Stimulated activated CD4-positive, alpha-beta T cell treated with anti-CD3 and anti-CD28 coated beads, Interleukin-4, amount 100 ng/mL, for 24 hours (primary cell): ENCODE results near the gene BMS1.
"Not testable (repeated sequence)": the region's sequence is repeated elsewhere in the genome, so short reads cannot be mapped to it uniquely, and the experiment has no call there.

Experiments
- DNase-seq: peaks from one replicate; pipeline ENCODE4 v3.0.0-alpha.2; 2020

Gene BMS1

GRCh38 chr10:42790835-42791234 lies 8.2 kb downstream of the BMS1 start:
- no peak for DNase-seq

GRCh38 chr10:42795701-42796100 lies 13.1 kb downstream of the BMS1 start:
- no peak for DNase-seq

GRCh38 chr10:42801135-42801534 lies 18.5 kb downstream of the BMS1 start:
- DNase-seq, result peak; percentile 15

- no peak for DNase-seq
Observed at GRCh38 chr10:42802876-42803275, 20.3 kb downstream of the BMS1 start.

- DNase-seq, result no peak
Observed at GRCh38 chr10:42809676-42810075, 27.1 kb downstream of the BMS1 start.

- no peak for DNase-seq
Observed at GRCh38 chr10:42812028-42812427, 29.4 kb downstream of the BMS1 start.

- DNase-seq, result not testable (repeated sequence)
Observed at GRCh38 chr10:42813989-42814687, 31.5 kb downstream of the BMS1 start.

- not testable (repeated sequence) for DNase-seq
Observed at GRCh38 chr10:42816334-42816733, 33.7 kb downstream of the BMS1 start.

- no peak for DNase-seq
Observed at GRCh38 chr10:42816912-42817311, 34.3 kb downstream of the BMS1 start.

- not testable (repeated sequence) for DNase-seq
Observed at GRCh38 chr10:42817417-42817816, 34.8 kb downstream of the BMS1 start.

- not testable (repeated sequence) for DNase-seq
Observed at GRCh38 chr10:42826759-42827158, 44.2 kb downstream of the BMS1 start.

- DNase-seq, result no peak
Observed at GRCh38 chr10:42827201-42827600, 44.6 kb downstream of the BMS1 start.

- not testable (repeated sequence) for DNase-seq
Observed at GRCh38 chr10:42828391-42828790, 45.8 kb downstream of the BMS1 start.

- no peak for DNase-seq
Observed at GRCh38 chr10:42830237-42830636, 47.6 kb downstream of the BMS1 start.

GRCh38 chr10:42836096-42836495 lies 53.5 kb downstream of the BMS1 start:
- DNase-seq, result no peak

GRCh38 chr10:42836771-42837468 lies 54.3 kb downstream of the BMS1 start:
- DNase-seq, result no peak

- DNase-seq, result not testable (repeated sequence)
Observed at GRCh38 chr10:42844810-42845209, 62.2 kb downstream of the BMS1 start.

- not testable (repeated sequence) for DNase-seq
Observed at GRCh38 chr10:42847261-42847660, 64.7 kb downstream of the BMS1 start.

GRCh38 chr10:42850931-42851330 lies 68.3 kb downstream of the BMS1 start:
- DNase-seq, result no peak

GRCh38 chr10:42859256-42859655 lies 76.7 kb downstream of the BMS1 start:
- DNase-seq, result no peak

- DNase-seq, result not testable (repeated sequence)
Observed at GRCh38 chr10:42860016-42860415, 77.4 kb downstream of the BMS1 start.

GRCh38 chr10:42862801-42863200 lies 80.2 kb downstream of the BMS1 start:
- DNase-seq, result not testable (repeated sequence)

- no peak for DNase-seq
Observed at GRCh38 chr10:42864575-42864974, 82.0 kb downstream of the BMS1 start.

GRCh38 chr10:42865716-42866114 lies 83.1 kb downstream of the BMS1 start:
- no peak for DNase-seq
